ENCODE measurements around the gene PDCD10. TPM values are rescaled to one million over a fixed set of nuclear protein-coding genes. Genes with fewer than 3 reads are reported as not detected.

Gene PDCD10
- total RNA-seq, 1 donor from 2014 or later = 38.4 TPM

DNA sequence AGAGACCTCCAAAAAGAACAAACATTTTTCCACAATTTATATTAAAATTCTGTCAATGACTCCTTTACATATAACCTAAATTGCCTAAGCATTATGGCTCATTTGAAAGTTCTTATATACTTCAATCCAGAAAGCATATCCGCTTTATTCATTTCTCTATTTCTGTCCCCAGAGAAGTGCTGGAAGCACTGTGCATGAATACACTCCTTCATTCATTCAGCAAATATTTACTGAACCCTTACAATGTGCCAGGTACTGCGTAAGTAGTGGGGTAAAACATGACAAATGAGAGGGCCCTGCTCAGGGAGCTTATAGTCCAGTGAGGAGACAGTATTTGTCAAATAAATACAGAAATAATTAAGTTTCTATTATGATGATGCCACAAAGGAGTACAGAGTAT is 3.3 kb downstream of the PDCD10 start:
- peaks cover 1% of the 10 kb centered on the region for H3K27me3 Mint-ChIP-seq (ENCODE audit: unreplicated experiment)
- H3K9me3 Mint-ChIP-seq (ENCODE audit: unreplicated experiment) = no peaks in the 10 kb centered on the region
- TF ChIP-seq, protein P1, sequence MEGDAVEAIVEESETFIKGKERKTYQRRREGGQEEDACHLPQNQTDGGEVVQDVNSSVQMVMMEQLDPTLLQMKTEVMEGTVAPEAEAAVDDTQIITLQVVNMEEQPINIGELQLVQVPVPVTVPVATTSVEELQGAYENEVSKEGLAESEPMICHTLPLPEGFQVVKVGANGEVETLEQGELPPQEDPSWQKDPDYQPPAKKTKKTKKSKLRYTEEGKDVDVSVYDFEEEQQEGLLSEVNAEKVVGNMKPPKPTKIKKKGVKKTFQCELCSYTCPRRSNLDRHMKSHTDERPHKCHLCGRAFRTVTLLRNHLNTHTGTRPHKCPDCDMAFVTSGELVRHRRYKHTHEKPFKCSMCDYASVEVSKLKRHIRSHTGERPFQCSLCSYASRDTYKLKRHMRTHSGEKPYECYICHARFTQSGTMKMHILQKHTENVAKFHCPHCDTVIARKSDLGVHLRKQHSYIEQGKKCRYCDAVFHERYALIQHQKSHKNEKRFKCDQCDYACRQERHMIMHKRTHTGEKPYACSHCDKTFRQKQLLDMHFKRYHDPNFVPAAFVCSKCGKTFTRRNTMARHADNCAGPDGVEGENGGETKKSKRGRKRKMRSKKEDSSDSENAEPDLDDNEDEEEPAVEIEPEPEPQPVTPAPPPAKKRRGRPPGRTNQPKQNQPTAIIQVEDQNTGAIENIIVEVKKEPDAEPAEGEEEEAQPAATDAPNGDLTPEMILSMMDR (IDR thresholded peaks at IDR 0.05) = no peak
- H3K27ac Mint-ChIP-seq (ENCODE audit: unreplicated experiment) = no peak overlapping the region
- H3K36me3 Mint-ChIP-seq (ENCODE audit: unreplicated experiment) = no peaks in the 10 kb centered on the region
- no peak for DNase-seq (ENCODE audit: extremely low spot score, unreplicated experiment)
- H3K4me3 Mint-ChIP-seq (ENCODE audit: unreplicated experiment) = no peak overlapping the region
- peaks cover 9% of the 10 kb centered on the region for H3K4me1 Mint-ChIP-seq (ENCODE audit: unreplicated experiment)

DNA sequence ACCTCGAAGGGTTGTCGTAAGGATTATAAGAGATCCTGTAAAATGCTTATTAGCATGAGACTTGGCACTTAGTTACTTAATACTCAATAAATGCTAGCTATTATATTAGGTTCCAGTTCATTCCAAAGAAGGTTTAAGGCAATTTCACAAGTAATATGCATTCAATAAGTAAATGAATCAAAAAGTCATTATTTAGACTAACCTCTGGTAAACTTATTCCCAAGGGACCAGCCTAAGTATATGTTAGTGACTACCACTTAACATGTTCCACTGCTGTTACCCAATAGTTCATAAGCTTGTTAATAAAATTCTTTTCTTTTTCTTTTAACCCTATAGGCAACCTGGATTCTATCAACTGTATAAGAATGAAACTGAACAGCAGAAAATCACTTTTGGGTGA is 5.1 kb downstream of the PDCD10 start:
- TF ChIP-seq, protein P1 (IDR thresholded peaks at IDR 0.05) = no peak

DNA sequence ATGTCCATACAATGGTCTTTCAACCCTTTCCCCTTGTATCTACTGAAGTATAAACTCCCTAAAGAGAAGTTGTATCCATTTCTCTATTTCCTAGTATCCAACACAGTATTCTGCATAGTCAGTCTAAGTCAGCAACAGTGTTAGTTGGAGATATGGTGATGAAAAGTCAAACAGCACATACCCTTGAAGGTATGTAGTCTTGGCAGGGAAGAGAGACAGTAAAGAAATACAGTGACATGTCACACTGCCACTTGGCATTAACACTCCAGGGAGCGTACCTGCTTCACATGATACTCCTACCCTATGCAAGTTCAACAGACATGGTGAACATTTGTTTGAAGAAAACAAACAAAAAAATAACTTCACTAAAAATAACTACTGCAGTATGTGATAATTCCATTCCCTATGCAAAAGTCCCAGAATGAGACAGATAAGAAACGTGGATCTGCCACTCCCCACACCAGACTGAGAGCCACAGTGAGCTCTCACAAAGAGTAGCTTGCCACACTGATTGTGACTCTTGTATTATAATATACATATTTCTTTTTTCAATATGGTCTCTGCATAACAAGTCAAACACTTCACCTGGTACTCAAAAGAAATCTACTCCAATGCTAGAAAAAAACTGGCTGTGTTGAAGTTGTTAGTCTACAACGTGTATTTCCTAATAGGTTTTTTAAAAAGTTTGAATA is 5.9 kb downstream of the PDCD10 start:
- no peak overlapping the region for H3K4me3 Mint-ChIP-seq (ENCODE audit: unreplicated experiment)
- H3K27ac Mint-ChIP-seq (ENCODE audit: unreplicated experiment) = no peak overlapping the region
- H3K4me1 Mint-ChIP-seq (ENCODE audit: unreplicated experiment) = peaks cover 9% of the 10 kb centered on the region
- H3K27me3 Mint-ChIP-seq (ENCODE audit: unreplicated experiment) = no peaks in the 10 kb centered on the region
- no peaks in the 10 kb centered on the region for H3K9me3 Mint-ChIP-seq (ENCODE audit: unreplicated experiment)
- TF ChIP-seq, protein P1 (IDR thresholded peaks at IDR 0.05) = no peak
- DNase-seq (ENCODE audit: extremely low spot score, unreplicated experiment) = no peak
- no peaks in the 10 kb centered on the region for H3K36me3 Mint-ChIP-seq (ENCODE audit: unreplicated experiment)

More for the DNA sequence above, 5.1 kb downstream of the PDCD10 start:
- Mint-ChIP-seq H3K4me3 (ENCODE audit: unreplicated experiment) (no peak overlapping the region), H3K9me3 (ENCODE audit: unreplicated experiment) (no peaks in the 10 kb centered on the region), H3K4me1 (ENCODE audit: unreplicated experiment) (peaks cover 9% of the 10 kb centered on the region), H3K27ac (ENCODE audit: unreplicated experiment) (no peak overlapping the region), H3K27me3 (ENCODE audit: unreplicated experiment) (no peaks in the 10 kb centered on the region), H3K36me3 (ENCODE audit: unreplicated experiment) (no peaks in the 10 kb centered on the region)
- no peak for DNase-seq (ENCODE audit: extremely low spot score, unreplicated experiment)

DNA sequence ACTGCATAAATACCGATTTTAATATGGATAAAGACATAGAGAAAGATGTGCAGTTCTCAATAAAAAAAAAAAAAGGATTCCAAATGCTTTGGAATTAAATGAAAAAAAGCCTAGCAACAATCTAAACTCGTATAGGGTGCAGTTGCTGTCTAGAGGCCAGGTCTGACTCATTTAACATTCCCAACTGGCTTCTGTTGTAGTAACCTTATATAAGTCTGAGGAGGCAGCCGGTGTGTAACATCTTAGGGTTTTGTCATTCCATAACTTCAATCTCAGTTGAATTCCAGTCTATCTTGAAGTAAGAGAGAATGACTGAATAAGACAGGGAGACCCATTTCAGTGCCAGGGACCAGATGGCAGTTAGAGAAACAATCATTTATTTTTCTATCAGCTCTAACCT is 6.5 kb downstream of the PDCD10 start:
- TF ChIP-seq, protein P1 (IDR thresholded peaks at IDR 0.05) = no peak
- Mint-ChIP-seq H3K9me3 (ENCODE audit: unreplicated experiment) (no peaks in the 10 kb centered on the region), H3K27me3 (ENCODE audit: unreplicated experiment) (no peaks in the 10 kb centered on the region), H3K27ac (ENCODE audit: unreplicated experiment) (no peak overlapping the region), H3K4me1 (ENCODE audit: unreplicated experiment) (peaks cover 9% of the 10 kb centered on the region), H3K4me3 (ENCODE audit: unreplicated experiment) (no peak overlapping the region), H3K36me3 (ENCODE audit: unreplicated experiment) (no peaks in the 10 kb centered on the region)
- no peak for DNase-seq (ENCODE audit: extremely low spot score, unreplicated experiment)

DNA sequence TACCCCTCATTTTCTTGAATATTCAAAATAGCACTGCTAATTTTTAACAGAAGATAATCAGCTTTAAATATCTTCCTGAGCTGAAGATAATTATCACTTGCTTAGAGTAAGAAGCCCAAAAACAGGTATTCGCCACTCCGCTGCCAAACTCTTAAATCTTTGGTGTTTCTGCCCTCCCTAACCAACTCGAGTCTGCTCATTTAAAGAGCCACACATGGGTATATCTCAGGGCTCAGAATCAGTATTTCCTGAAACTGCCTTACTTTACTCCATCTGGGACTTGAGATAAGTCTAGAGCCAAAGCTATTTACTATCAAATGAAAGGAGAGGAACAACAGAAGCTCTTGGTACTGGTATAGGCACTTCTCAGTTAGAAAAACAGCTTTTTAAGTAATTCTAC is 10.8 kb downstream of the PDCD10 start:
- peaks cover 8% of the 10 kb centered on the region for H3K36me3 Mint-ChIP-seq (ENCODE audit: unreplicated experiment)
- H3K4me3 Mint-ChIP-seq (ENCODE audit: unreplicated experiment) = no peak overlapping the region
- no peak overlapping the region for H3K27ac Mint-ChIP-seq (ENCODE audit: unreplicated experiment)
- no peaks in the 10 kb centered on the region for H3K9me3 Mint-ChIP-seq (ENCODE audit: unreplicated experiment)
- TF ChIP-seq, protein P1 (IDR thresholded peaks at IDR 0.05) = no peak
- no peak for DNase-seq (ENCODE audit: extremely low spot score, unreplicated experiment)
- peaks cover 7% of the 10 kb centered on the region for H3K4me1 Mint-ChIP-seq (ENCODE audit: unreplicated experiment)
- no peaks in the 10 kb centered on the region for H3K27me3 Mint-ChIP-seq (ENCODE audit: unreplicated experiment)
